ENCODE measurements around the gene VTI1A.

DNA sequence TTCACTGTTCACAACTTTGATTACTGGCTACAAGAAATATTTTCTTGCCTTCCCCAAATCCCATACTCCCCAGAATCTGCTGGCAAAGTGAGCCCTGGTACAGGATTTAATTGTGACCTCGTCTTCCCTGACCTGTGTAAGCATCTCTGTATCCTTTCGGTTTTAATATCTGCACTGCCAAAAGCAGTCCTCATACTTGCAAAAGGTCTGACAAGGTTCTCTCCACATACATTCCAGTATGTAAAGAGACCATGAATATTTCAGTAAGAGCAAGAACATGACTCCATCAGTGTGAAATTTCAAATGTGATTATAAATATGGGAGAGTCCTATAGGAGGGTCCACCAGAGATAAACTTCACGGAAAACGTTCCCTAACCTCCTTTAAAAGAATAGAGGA lies 369.0 kb downstream of the VTI1A start:
- TF ChIP-seq, protein P1, sequence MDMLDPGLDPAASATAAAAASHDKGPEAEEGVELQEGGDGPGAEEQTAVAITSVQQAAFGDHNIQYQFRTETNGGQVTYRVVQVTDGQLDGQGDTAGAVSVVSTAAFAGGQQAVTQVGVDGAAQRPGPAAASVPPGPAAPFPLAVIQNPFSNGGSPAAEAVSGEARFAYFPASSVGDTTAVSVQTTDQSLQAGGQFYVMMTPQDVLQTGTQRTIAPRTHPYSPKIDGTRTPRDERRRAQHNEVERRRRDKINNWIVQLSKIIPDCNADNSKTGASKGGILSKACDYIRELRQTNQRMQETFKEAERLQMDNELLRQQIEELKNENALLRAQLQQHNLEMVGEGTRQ (IDR thresholded peaks at IDR 0.05; ENCODE audit: low read depth, low read length), result no peak
- TF ChIP-seq SMC3 (IDR thresholded peaks at IDR 0.05; ENCODE audit: low read depth, low read length), result no peak
- TF ChIP-seq, protein P2, sequence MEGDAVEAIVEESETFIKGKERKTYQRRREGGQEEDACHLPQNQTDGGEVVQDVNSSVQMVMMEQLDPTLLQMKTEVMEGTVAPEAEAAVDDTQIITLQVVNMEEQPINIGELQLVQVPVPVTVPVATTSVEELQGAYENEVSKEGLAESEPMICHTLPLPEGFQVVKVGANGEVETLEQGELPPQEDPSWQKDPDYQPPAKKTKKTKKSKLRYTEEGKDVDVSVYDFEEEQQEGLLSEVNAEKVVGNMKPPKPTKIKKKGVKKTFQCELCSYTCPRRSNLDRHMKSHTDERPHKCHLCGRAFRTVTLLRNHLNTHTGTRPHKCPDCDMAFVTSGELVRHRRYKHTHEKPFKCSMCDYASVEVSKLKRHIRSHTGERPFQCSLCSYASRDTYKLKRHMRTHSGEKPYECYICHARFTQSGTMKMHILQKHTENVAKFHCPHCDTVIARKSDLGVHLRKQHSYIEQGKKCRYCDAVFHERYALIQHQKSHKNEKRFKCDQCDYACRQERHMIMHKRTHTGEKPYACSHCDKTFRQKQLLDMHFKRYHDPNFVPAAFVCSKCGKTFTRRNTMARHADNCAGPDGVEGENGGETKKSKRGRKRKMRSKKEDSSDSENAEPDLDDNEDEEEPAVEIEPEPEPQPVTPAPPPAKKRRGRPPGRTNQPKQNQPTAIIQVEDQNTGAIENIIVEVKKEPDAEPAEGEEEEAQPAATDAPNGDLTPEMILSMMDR (conservative IDR thresholded peaks at IDR 0.05; ENCODE audit: low read depth, low read length), result no peak
- TF ChIP-seq MXI1 (IDR thresholded peaks at IDR 0.05; ENCODE audit: borderline replicate concordance, low read depth, low read length), result no peak
- no peak for TF ChIP-seq RAD21 (IDR thresholded peaks at IDR 0.05; ENCODE audit: low read length)
- TF ChIP-seq POLR2A (IDR thresholded peaks at IDR 0.05; ENCODE audit: low read depth, low read length), result no peak
- TF ChIP-seq NFE2L2 (IDR thresholded peaks at IDR 0.05; ENCODE audit: low read depth, low read length), result no peak
- TF ChIP-seq CEBPB (IDR thresholded peaks at IDR 0.05; ENCODE audit: low read depth, low read length), result no peak
- no peak for TF ChIP-seq FOS (IDR thresholded peaks at IDR 0.05; ENCODE audit: low read depth, low read length)
- TF ChIP-seq BHLHE40 (IDR thresholded peaks at IDR 0.05; ENCODE audit: low read depth, low read length), result no peak
- no peak for TF ChIP-seq MAFK (IDR thresholded peaks at IDR 0.05; ENCODE audit: low read depth, low read length)
- TF ChIP-seq RFX5 (IDR thresholded peaks at IDR 0.05; ENCODE audit: low read depth, low read length), result no peak
- no peak for TF ChIP-seq CHD1 (IDR thresholded peaks at IDR 0.05; ENCODE audit: low read depth, low read length)

Measured in IMR-90 (cell line).